Lung (tissue), 12 donors: ENCODE data around the gene ROR1. TPM values are rescaled to one million over a fixed set of nuclear protein-coding genes. Genes with fewer than 3 reads are reported as not detected.
"Not testable (repeated sequence)": the region's sequence is repeated elsewhere in the genome, so short reads cannot be mapped to it uniquely, and the experiment has no call there.

Source experiments
- ATAC-seq: fragments of 200-7000 bp; cut with Tn5 transposase; one replicate; pipeline ENCODE4 v1.9.1; 2020; ENCODE audit warnings: moderate number of reproducible peaks; ENCODE audit not compliant: insufficient read depth, low FRiP score
- DNase-seq, 3 donors: peaks; one replicate each; pipeline ENCODE4 v3.0.0-alpha.2; 2013 to 2017
- H3K27ac ChIP-seq, 2 donors: one replicate each; pipeline ENCODE4 v1.5.1; 2013; ENCODE audit warnings: mild to moderate bottlenecking in 2 of 2, moderate library complexity in 2 of 2, control low read depth in 1 of 2, inconsistent platforms in 1 of 2, low read depth in 1 of 2, low read length in 1 of 2
- H3K27me3 ChIP-seq, 3 donors: one replicate each; pipeline ENCODE4 v1.5.1; 2013; ENCODE audit warnings: low read length in 2 of 3; ENCODE audit not compliant: control insufficient read depth in 3 of 3, insufficient read depth in 3 of 3
- H3K36me3 ChIP-seq, 4 donors: one replicate each; pipeline ENCODE4 v1.5.1; 2013; ENCODE audit warnings: low read length in 4 of 4, mild to moderate bottlenecking in 1 of 4, moderate library complexity in 1 of 4; ENCODE audit not compliant: control insufficient read depth in 4 of 4, insufficient read depth in 4 of 4
- H3K4me1 ChIP-seq, 5 donors: one replicate each; pipeline ENCODE4 v1.5.1; 2013; ENCODE audit warnings: low read length in 5 of 5, mild to moderate bottlenecking in 2 of 5, moderate library complexity in 1 of 5; ENCODE audit not compliant: control insufficient read depth in 5 of 5, insufficient read depth in 5 of 5
- H3K4me3 ChIP-seq: one replicate; pipeline ENCODE4 v1.5.1; 2013; ENCODE audit warnings: mild to moderate bottlenecking, control low read depth, moderate library complexity
- H3K9ac ChIP-seq, 2 donors: one replicate each; pipeline ENCODE4 v1.5.1; 2013; ENCODE audit warnings: low read length in 2 of 2, control low read depth in 1 of 2; ENCODE audit not compliant: insufficient read depth in 1 of 2
- H3K9me3 ChIP-seq, 4 donors: one replicate each; pipeline ENCODE4 v1.5.1; 2013; ENCODE audit warnings: low read length in 3 of 4, mild to moderate bottlenecking in 1 of 4, moderate library complexity in 1 of 4; ENCODE audit not compliant: control insufficient read depth in 4 of 4, insufficient read depth in 3 of 4
- WGBS, 2 donors: extraction: QIAGEN DNeasy Blood & Tissue Kit; methylation state at CpG; one replicate each; pipeline ENCODE4 v1.1.7; 2013; 5-methylcytosine and 5-hydroxymethylcytosine counted together
- polyA plus RNA-seq, 2 donors: library from polyadenylated mRNA; stranded (reverse); fragments of 200-250 nt; gene quantifications; one replicate each; pipeline ENCODE4 v1.2.1, GENCODE V29; 2013
- total RNA-seq, 2 donors: library from RNA; depleted of rRNA in 1 of 2; stranded (reverse); fragments of >200 nt in 1 of 2; gene quantifications; one replicate each; pipeline ENCODE4 v1.2.1, GENCODE V29; 2014 to 2021
- TF ChIP-seq, protein P1 (sequence below): IDR thresholded peaks from 2 replicates; pipeline ENCODE4 v1.5.1; 2012; ENCODE audit warnings: mild to moderate bottlenecking; ENCODE audit errors: control extremely low read depth, extremely low read depth
- donor health status: control.
- donor health status: control.
- donor health status: Bipolar disorder and iron deficiency.
- donor health status: healthy.
- donor health status: DM: yes; HTN: yes; CAD: no.

The ROR1 gene
- total and polyA plus RNA-seq, 4 donors = 2.9 to 47.0 (median 14.0) TPM

DNA sequence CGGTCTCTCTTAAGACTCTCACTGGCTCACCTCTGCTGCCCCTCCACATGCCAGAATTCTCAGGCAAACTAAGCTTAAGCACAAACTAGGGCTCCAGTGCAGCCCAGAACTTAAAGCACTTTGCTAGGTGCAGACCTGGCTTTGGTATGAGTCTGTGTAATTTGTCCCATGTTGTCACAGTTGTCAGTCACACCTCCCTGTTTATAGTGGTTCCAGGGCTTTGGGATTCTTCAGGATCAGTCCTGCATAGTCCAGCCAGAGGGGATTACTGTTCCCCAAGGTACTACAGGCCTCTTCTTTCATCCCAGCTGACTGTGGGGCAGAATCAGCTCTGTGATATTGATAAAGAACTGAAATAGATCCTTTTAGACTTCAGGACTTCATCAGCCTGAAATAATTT, 324.6 kb downstream of the ROR1 start:
- no peaks in the 10 kb centered on the region for H3K36me3 ChIP-seq
- TF ChIP-seq, protein P1, sequence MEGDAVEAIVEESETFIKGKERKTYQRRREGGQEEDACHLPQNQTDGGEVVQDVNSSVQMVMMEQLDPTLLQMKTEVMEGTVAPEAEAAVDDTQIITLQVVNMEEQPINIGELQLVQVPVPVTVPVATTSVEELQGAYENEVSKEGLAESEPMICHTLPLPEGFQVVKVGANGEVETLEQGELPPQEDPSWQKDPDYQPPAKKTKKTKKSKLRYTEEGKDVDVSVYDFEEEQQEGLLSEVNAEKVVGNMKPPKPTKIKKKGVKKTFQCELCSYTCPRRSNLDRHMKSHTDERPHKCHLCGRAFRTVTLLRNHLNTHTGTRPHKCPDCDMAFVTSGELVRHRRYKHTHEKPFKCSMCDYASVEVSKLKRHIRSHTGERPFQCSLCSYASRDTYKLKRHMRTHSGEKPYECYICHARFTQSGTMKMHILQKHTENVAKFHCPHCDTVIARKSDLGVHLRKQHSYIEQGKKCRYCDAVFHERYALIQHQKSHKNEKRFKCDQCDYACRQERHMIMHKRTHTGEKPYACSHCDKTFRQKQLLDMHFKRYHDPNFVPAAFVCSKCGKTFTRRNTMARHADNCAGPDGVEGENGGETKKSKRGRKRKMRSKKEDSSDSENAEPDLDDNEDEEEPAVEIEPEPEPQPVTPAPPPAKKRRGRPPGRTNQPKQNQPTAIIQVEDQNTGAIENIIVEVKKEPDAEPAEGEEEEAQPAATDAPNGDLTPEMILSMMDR = no peak
- H3K9me3 ChIP-seq = no peaks in the 10 kb centered on the region
- ATAC-seq (no peak), DNase-seq (no peak)
- no peak overlapping the region for H3K4me3 ChIP-seq
- no peak overlapping the region for H3K27ac ChIP-seq
- no peaks in the 10 kb centered on the region for H3K27me3 ChIP-seq
- H3K4me1 ChIP-seq = peaks cover 0 to 21% (median 4%) of the 10 kb centered on the region in 5 donors
- 89 to 94% methylated on average over 1 of the region's 1 CpG for WGBS, 2 donors
- no peak overlapping the region for H3K9ac ChIP-seq

GRCh38 chr1:64098846-64099582, 325.2 kb downstream of the ROR1 start:
- WGBS, 2 donors = 74 to 82% methylated on average over 9 of the region's 9 CpGs
- no peak for ATAC-seq
- no peak overlapping the region for H3K9ac ChIP-seq
- TF ChIP-seq, protein P1 = no peak
- H3K36me3 ChIP-seq = no peaks in the 10 kb centered on the region
- DNase-seq = peak in 1 of 3 donors; percentile 52
- H3K9me3 ChIP-seq = no peaks in the 10 kb centered on the region
- H3K27me3 ChIP-seq = no peaks in the 10 kb centered on the region
- no peak overlapping the region for H3K4me3 ChIP-seq
- H3K4me1 ChIP-seq = peaks cover 0 to 21% (median 4%) of the 10 kb centered on the region in 5 donors
- H3K27ac ChIP-seq = no peak overlapping the region

DNA sequence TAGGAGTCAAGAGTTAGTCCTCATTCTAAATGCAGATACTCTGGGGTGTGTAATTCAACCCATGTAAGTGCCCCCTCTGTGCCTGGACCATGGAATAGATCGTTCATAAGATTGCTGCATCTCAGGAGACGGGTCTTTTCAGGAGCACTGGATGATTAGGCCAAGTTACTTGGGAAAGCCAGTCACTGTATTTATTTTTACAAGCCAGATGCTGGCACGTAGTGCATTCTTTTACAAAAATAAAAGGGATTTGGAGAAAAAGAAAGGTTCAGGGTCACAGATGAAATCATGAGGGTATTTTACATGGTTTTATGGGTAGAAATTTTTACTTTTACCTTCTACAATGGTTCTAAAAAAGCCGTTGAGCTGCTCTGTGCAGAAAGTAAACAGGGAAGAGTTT, 327.0 kb downstream of the ROR1 start:
- ATAC-seq (no peak), DNase-seq (no peak)
- Histone ChIP-seq H3K27ac (no peak overlapping the region), H3K4me1 (peaks cover 0 to 19% (median 4%) of the 10 kb centered on the region in 5 donors), H3K27me3 (no peaks in the 10 kb centered on the region), H3K9me3 (peaks cover 0 to 2% (median 0%) of the 10 kb centered on the region in 4 donors), H3K36me3 (no peaks in the 10 kb centered on the region), H3K4me3 (no peak overlapping the region), H3K9ac (no peak overlapping the region)
- TF ChIP-seq, protein P1 = no peak
- WGBS, 2 donors = 82 to 91% methylated on average over 4 of the region's 4 CpGs

GRCh38 chr1:64104585-64104984, 330.8 kb downstream of the ROR1 start:
- WGBS, 2 donors = 83 to 91% methylated on average over 1 of the region's 1 CpG
- not testable (repeated sequence) for ATAC-seq

More at GRCh38 chr1:64104585-64104984, 330.8 kb downstream of the ROR1 start:
- H3K4me3 ChIP-seq, H3K27me3 ChIP-seq, H3K27ac ChIP-seq, H3K9me3 ChIP-seq, DNase-seq, H3K9ac ChIP-seq, H3K36me3 ChIP-seq, H3K4me1 ChIP-seq: not testable (repeated sequence)
